AG04450 (cell line): ENCODE measurements around the gene SFI1. TPM values are rescaled to one million over a fixed set of nuclear protein-coding genes. Genes with fewer than 3 reads are reported as not detected.

Source experiments
- CTCF ChIA-PET: fragments of 300-600, 350-600 bp; formaldehyde crosslinking; extraction: SDS; loops from one replicate; lab custom pipeline; 2022; ENCODE audit warnings: antibody characterized with exemption, inconsistent platforms; lab: Charles Lee
- POLR2A ChIA-PET: fragments of 350-600 bp; formaldehyde crosslinking; extraction: SDS; loops from one replicate; lab custom pipeline; 2021; ENCODE audit warnings: antibody characterized with exemption, inconsistent platforms; lab: Yijun Ruan, JAX
- DNase-seq: peaks from one replicate; pipeline ENCODE4 v3.0.0-alpha.2; 2011; ENCODE audit warnings: low read depth, low spot score
- H3K27ac ChIP-seq: one replicate; pipeline ENCODE4 v1.5.1; 2012; ENCODE audit warnings: low read depth, low read length, control low read depth
- H3K27me3 ChIP-seq: one replicate; pipeline ENCODE4 v1.6.0; 2012; ENCODE audit warnings: low read length; ENCODE audit not compliant: control insufficient read depth, insufficient read depth
- H3K4me3 ChIP-seq: 2 replicates; pipeline ENCODE4 v1.5.1; 2011; ENCODE audit warnings: mild to moderate bottlenecking, low read depth, low read length, control low read depth
- H3K9me3 ChIP-seq: 2 replicates; pipeline ENCODE4 v1.5.1; 2012; ENCODE audit warnings: low read length; ENCODE audit not compliant: control insufficient read depth, insufficient read depth
- CTCF ChIP-seq: IDR thresholded peaks from 2 replicates; pipeline ENCODE4 v1.5.1; 2011; ENCODE audit warnings: low read depth, low read length, control low read depth, inconsistent platforms
- polyA minus RNA-seq: library from RNA; depleted of rRNA, polyadenylated mRNA; stranded (reverse); fragments of >200 nt; gene quantifications from 2 replicates; pipeline ENCODE4 v1.2.3, GENCODE V29; 2011; rRNA and poly(A)+ RNA removed
- polyA plus RNA-seq: library from polyadenylated mRNA; depleted of rRNA; stranded (reverse); fragments of >200 nt; gene quantifications from 2 replicates; pipeline ENCODE4 v1.2.3, GENCODE V29; 2011; rRNA removed

Gene SFI1
- polyA plus RNA-seq (4.0 and 4.1 TPM in 2 replicates), polyA minus RNA-seq (12.2 and 15.1 TPM in 2 replicates)

GRCh38 chr22:31496007-31496734 is at the start of gene SFI1:
TSS of gene SFI1 (plus strand) at chr22:31496536. CDS start at chr22:31508285, 11,749 bp downstream.
- CTCF ChIA-PET: no interaction called here
- POLR2A ChIA-PET: interaction anchor here (0.7 kb wide), 1 partner anchor 135 kb away, joined by 3 read pairs; no protein-coding TSS in a partner anchor
- peak within 1 kb of the TSS; percentile 77 for H3K27ac ChIP-seq
- peak; percentile 72 for DNase-seq
- no peaks in the 10 kb centered on the region for H3K27me3 ChIP-seq
- TF ChIP-seq CTCF: peak; percentile 29
- no peaks in the 10 kb centered on the region; the same call in none of the 2 replicates for H3K9me3 ChIP-seq
- H3K4me3 ChIP-seq: peak within 1 kb of the TSS; percentile 94

GRCh38 chr22:31446767-31447166 is 49.6 kb upstream of the SFI1 start:
- CTCF ChIA-PET: interaction anchor here (0.5 kb wide), 1 partner anchor 41 kb away, joined by 3 read pairs; no protein-coding TSS in a partner anchor
- POLR2A ChIA-PET: no interaction called here
- no peak overlapping the region for H3K4me3 ChIP-seq
- no peak for DNase-seq
- TF ChIP-seq CTCF: no peak
- no peaks in the 10 kb centered on the region for H3K27me3 ChIP-seq
- H3K9me3 ChIP-seq: no peaks in the 10 kb centered on the region
- no peak overlapping the region for H3K27ac ChIP-seq

- Histone ChIP-seq H3K4me3 (no peak overlapping the region), H3K27me3 (no peaks in the 10 kb centered on the region), H3K27ac (no peak overlapping the region), H3K9me3 (no peaks in the 10 kb centered on the region)
- CTCF ChIA-PET: interaction anchor here (1.1 kb wide), 1 partner anchor 187 kb away, joined by 3 read pairs; no protein-coding TSS in a partner anchor
- POLR2A ChIA-PET: interaction anchor here (0.6 kb wide), 1 partner anchor 368 kb away, joined by 3 read pairs; no protein-coding TSS in a partner anchor
- no peak for DNase-seq
- no peak for TF ChIP-seq CTCF
These were observed 49.0 kb upstream of the SFI1 start for GRCh38 chr22:31447337-31447736.

- Histone ChIP-seq H3K27ac (no peak overlapping the region), H3K27me3 (no peaks in the 10 kb centered on the region), H3K4me3 (no peak overlapping the region), H3K9me3 (no peaks in the 10 kb centered on the region)
- no peak for TF ChIP-seq CTCF
- ChIA-PET CTCF (interaction anchor here (1.1 kb wide), 1 partner anchor 186 kb away, joined by 3 read pairs; no protein-coding TSS in a partner anchor), POLR2A (no interaction called here)
- no peak for DNase-seq
These were observed 48.0 kb upstream of the SFI1 start for GRCh38 chr22:31448382-31448781.

- Histone ChIP-seq H3K9me3 (no peaks in the 10 kb centered on the region), H3K4me3 (no peak overlapping the region), H3K27ac (no peak overlapping the region), H3K27me3 (no peaks in the 10 kb centered on the region)
- ChIA-PET CTCF (no interaction called here), POLR2A (no interaction called here)
- TF ChIP-seq CTCF: no peak
- no peak for DNase-seq
These were observed 46.8 kb upstream of the SFI1 start for GRCh38 chr22:31449506-31449905.
